DND-41 (cell line): Measurements from ENCODE around the gene SLCO4A1.

Experiments used
- ATAC-seq: fragments of 200-7000 bp; cut with Tn5 transposase; 3 replicates; pipeline ENCODE4 v1.9.1; 2021; ENCODE audit warnings: low read depth; ENCODE audit not compliant: insufficient read depth
- DNase-seq: peaks from one replicate; pipeline ENCODE4 v3.0.0-alpha.2; 2020
- H2AFZ ChIP-seq: 2 replicates; pipeline ENCODE4 v1.6.0; 2012; ENCODE audit warnings: low read depth, low read length
- H3K27ac ChIP-seq: 2 replicates; pipeline ENCODE4 v1.5.1; 2012; ENCODE audit warnings: low read length, inconsistent platforms
- H3K27me3 ChIP-seq: fragments of 200-600 bp; sonication (generic); 2 replicates; pipeline ENCODE4 v1.6.0; 2012; ENCODE audit warnings: low read length, mild to moderate bottlenecking, inconsistent platforms; ENCODE audit not compliant: insufficient read depth, poor library complexity
- H3K36me3 ChIP-seq: 2 replicates; pipeline ENCODE4 v1.5.1; 2012; ENCODE audit warnings: low read length, inconsistent platforms; ENCODE audit not compliant: insufficient read depth
- H3K4me1 ChIP-seq: 2 replicates; pipeline ENCODE4 v1.5.1; 2012; ENCODE audit warnings: mild to moderate bottlenecking, low read length; ENCODE audit not compliant: insufficient read depth
- H3K4me2 ChIP-seq: 2 replicates; pipeline ENCODE4 v1.6.0; 2012; ENCODE audit warnings: mild to moderate bottlenecking, moderate library complexity, low read length, inconsistent platforms; ENCODE audit not compliant: insufficient read depth
- H3K4me3 ChIP-seq, 2 experiments: fragments of 200-600 bp in 1 of 2; shearing (Covaris generic) in 1 of 2; 2 replicates each; pipeline ENCODE4 v1.5.1; 2012 to 2016; ENCODE audit warnings: inconsistent platforms in 2 of 2, low read length in 2 of 2, mild to moderate bottlenecking in 2 of 2, low read depth in 1 of 2, moderate library complexity in 1 of 2
- H3K79me2 ChIP-seq: 2 replicates; pipeline ENCODE4 v1.6.0; 2012; ENCODE audit warnings: low read length, inconsistent platforms; ENCODE audit not compliant: insufficient read depth
- H3K9ac ChIP-seq: 2 replicates; pipeline ENCODE4 v1.6.0; 2012; ENCODE audit warnings: low read depth, mild to moderate bottlenecking, inconsistent platforms, low read length, moderate library complexity
- H3K9me3 ChIP-seq: 2 replicates; pipeline ENCODE4 v1.5.1; 2012; ENCODE audit warnings: low read length, moderate library complexity, mild to moderate bottlenecking, inconsistent platforms; ENCODE audit not compliant: insufficient read depth, severe bottlenecking
- H4K20me1 ChIP-seq: 2 replicates; pipeline ENCODE4 v1.6.0; 2012; ENCODE audit warnings: low read length; ENCODE audit not compliant: insufficient read depth
- EZH2 ChIP-seq: IDR thresholded peaks from 3 replicates; pipeline ENCODE4 v1.6.1; 2012; ENCODE audit warnings: borderline replicate concordance, low read depth, mild to moderate bottlenecking, moderate library complexity, low read length, inconsistent platforms; ENCODE audit not compliant: severe bottlenecking
- TF ChIP-seq, protein P1 (sequence below): IDR thresholded peaks from 2 replicates; pipeline ENCODE4 v1.5.1; 2012; ENCODE audit warnings: borderline replicate concordance, low read length, moderate library complexity, mild to moderate bottlenecking; ENCODE audit not compliant: poor library complexity, severe bottlenecking; ENCODE audit errors: extremely low read depth

The SLCO4A1 gene

DNA sequence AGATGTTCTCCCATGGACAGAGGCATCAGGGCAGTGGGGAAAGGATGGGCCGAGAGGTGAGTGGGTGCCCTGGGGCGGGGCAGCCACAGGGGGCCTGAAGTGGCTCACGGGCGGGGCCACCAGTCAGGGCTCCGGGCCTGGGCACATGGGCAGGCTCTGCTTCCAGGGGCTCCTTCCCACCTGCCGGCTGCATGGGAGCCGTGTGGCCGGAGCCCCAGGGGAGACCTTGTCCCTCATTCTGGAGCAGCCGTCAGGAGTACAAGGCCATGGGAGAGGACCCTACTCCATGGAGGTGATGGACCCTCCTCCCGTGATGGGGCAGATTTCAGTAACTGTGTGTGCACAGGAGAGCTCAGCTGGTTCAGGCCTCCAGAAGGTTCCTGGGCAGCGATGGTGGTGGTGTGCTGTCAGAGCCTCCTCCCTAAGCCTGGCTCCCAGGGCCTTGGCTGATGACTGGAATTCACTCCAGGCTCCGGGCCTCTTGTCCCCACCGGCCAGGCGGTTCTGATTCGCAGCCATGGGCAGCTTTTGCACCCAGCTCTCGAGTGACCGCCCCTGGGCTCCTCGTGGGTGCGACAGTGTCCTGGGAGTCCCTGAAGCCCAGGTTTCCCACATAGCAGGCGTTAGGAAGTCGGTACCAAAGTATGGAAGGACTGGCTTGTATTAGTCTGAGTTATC is 6.2 kb downstream of the SLCO4A1 start:
- no peaks in the 10 kb centered on the region for H3K9me3 ChIP-seq
- no peak overlapping the region for H3K4me2 ChIP-seq
- no peak overlapping the region for H3K27ac ChIP-seq
- H3K36me3 ChIP-seq = peaks cover 29% of the 10 kb centered on the region
- no peak overlapping the region for H3K4me3 ChIP-seq
- DNase-seq (no peak), ATAC-seq (no peak)
- H3K4me1 ChIP-seq = peaks cover 8% of the 10 kb centered on the region
- no peaks in the 10 kb centered on the region for H3K27me3 ChIP-seq
- H3K79me2 ChIP-seq = peaks cover 94% of the 10 kb centered on the region
- peaks cover 98% of the 10 kb centered on the region for H4K20me1 ChIP-seq
- TF ChIP-seq, protein P1, sequence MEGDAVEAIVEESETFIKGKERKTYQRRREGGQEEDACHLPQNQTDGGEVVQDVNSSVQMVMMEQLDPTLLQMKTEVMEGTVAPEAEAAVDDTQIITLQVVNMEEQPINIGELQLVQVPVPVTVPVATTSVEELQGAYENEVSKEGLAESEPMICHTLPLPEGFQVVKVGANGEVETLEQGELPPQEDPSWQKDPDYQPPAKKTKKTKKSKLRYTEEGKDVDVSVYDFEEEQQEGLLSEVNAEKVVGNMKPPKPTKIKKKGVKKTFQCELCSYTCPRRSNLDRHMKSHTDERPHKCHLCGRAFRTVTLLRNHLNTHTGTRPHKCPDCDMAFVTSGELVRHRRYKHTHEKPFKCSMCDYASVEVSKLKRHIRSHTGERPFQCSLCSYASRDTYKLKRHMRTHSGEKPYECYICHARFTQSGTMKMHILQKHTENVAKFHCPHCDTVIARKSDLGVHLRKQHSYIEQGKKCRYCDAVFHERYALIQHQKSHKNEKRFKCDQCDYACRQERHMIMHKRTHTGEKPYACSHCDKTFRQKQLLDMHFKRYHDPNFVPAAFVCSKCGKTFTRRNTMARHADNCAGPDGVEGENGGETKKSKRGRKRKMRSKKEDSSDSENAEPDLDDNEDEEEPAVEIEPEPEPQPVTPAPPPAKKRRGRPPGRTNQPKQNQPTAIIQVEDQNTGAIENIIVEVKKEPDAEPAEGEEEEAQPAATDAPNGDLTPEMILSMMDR = no peak
- no peak for TF ChIP-seq EZH2
- no peak overlapping the region for H3K9ac ChIP-seq
- no peak overlapping the region for H2AFZ ChIP-seq

DNA sequence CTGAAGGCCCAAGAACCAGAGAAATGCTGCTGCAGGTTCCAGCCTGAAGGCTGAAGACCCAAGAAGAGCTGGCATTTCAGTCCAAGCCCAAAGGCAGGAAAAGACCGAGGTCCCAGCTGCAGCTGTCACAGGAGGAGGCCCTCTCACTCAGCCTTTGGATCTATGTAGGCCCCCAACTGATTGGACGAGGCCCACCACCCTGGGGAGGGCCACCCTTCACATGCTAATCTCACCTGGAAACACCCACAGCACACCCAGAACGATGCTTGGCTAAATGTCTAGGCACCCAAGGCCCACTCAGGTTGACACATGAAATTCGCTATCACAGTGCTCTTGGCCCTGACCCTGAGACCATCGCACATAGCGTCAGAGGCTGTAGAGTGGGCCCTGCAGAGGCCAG is 6.8 kb downstream of the SLCO4A1 start:
- peaks cover 2% of the 10 kb centered on the region for H3K4me1 ChIP-seq
- no peaks in the 10 kb centered on the region for H3K27me3 ChIP-seq
- no peak overlapping the region for H3K4me2 ChIP-seq
- no peak for TF ChIP-seq EZH2
- TF ChIP-seq, protein P1 = no peak
- peaks cover 95% of the 10 kb centered on the region for H4K20me1 ChIP-seq
- no peak overlapping the region for H3K9ac ChIP-seq
- H3K9me3 ChIP-seq = no peaks in the 10 kb centered on the region
- ATAC-seq (no peak), DNase-seq (no peak)
- H3K79me2 ChIP-seq = peaks cover 92% of the 10 kb centered on the region
- H3K27ac ChIP-seq = no peak overlapping the region
- no peak overlapping the region for H2AFZ ChIP-seq
- peaks cover 23% of the 10 kb centered on the region for H3K36me3 ChIP-seq
- H3K4me3 ChIP-seq = no peak overlapping the region

DNA sequence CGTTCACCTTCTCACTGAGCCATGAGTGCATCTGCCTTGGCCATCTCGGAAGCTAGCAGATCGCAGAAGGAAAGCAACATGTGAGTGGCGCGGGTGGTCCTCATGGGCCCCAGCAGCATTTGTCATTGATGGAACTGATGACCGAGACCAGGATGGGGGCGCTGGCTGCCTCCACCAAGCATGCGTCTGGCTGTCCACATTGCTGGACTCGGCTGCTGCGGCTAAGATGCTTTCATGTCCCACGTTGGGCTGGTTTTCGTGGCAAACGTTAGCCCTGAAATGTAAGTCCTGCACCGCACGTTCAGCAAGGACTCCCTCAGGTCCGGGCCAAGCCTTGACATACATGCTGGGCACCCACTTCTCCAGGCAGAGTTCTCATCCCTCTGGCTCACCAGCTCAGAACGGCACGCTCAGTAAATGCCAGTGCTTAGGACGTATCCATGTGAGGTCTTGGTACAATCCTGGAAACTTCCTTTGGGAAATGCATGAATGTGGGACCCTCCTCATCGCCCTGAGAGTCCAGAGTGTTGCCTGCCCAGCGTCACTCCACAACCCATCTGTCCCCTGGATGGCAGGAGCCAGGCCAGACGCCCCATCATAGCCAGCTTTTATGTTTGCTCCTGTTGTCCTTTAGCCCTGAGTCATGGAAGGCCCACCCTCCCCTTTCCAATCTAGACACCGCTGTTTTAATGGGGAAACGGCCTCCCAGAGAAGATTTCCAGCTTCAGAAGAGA is 8.4 kb downstream of the SLCO4A1 start:
- no peak for ATAC-seq
- Histone ChIP-seq H3K36me3 (peaks cover 24% of the 10 kb centered on the region), H4K20me1 (peaks cover 94% of the 10 kb centered on the region), H3K4me1 (no peaks in the 10 kb centered on the region), H2AFZ (no peak overlapping the region), H3K4me2 (no peak overlapping the region), H3K27ac (no peak overlapping the region), H3K9me3 (no peaks in the 10 kb centered on the region), H3K4me3 (no peak overlapping the region), H3K79me2 (peaks cover 89% of the 10 kb centered on the region), H3K9ac (no peak overlapping the region), H3K27me3 (no peaks in the 10 kb centered on the region)
- no peak for TF ChIP-seq EZH2
- TF ChIP-seq, protein P1 = no peak
- no peak for DNase-seq
